ENCODE data around the gene AFAP1L1. TPM values are rescaled to one million over a fixed set of nuclear protein-coding genes. Genes with fewer than 3 reads are reported as not detected.

AFAP1L1 gene
- total RNA-seq, 1 experiment from 2014 or later, result 15.2 TPM

GRCh38 chr5:149358294-149358651 is 86.6 kb downstream of the AFAP1L1 start:
- ATAC-seq, result peak; percentile 37
- BruUV-seq (replicated peaks), result no TSS peak
- no peak for DNase-seq (ENCODE audit: low read depth, low spot score)
- Histone ChIP-seq H3K27me3 (ENCODE audit: control insufficient read depth, insufficient read depth, low read length) (no peaks in the 10 kb centered on the region), H3K9me3 (ENCODE audit: control insufficient read depth, insufficient read depth, low read depth, low read length) (no peaks in the 10 kb centered on the region), H3K4me1 (ENCODE audit: control insufficient read depth, insufficient read depth, low read length) (peaks cover 10% of the 10 kb centered on the region), H3K27ac (ENCODE audit: low read length) (peak overlapping the region; percentile 74), H3K4me3 (ENCODE audit: low read depth in 2 of 2, low read length in 2 of 2) (peak overlapping the region; percentile 72 to 82), H3K36me3 (ENCODE audit: control insufficient read depth, insufficient read depth, low read length) (peaks cover 8% of the 10 kb centered on the region)
- ChIA-PET CTCF (no interaction called here), POLR2A (no interaction called here)
- TF ChIP-seq TCF7L2 (IDR thresholded peaks at IDR 0.05; ENCODE audit: low read depth, low read length) (no peak), SIN3A (IDR thresholded peaks at IDR 0.05; ENCODE audit: borderline replicate concordance, insufficient read depth, low read depth, low read length) (no peak), CTCF (IDR thresholded peaks at IDR 0.05) (no peak), REST (IDR thresholded peaks at IDR 0.05; ENCODE audit: insufficient read depth in 1 of 2, low read depth in 2 of 2, low read length in 1 of 2) (no peak), POLR2AphosphoS5 (IDR thresholded peaks at IDR 0.05; ENCODE audit: low read depth, low read length) (no peak; the same call in 1 of the 2 replicates)
- intact Hi-C loops (cut with micrococcal nuclease; ENCODE audit: unreplicated experiment) (no loop called here), in situ Hi-C loops (cut with HindIII; ENCODE audit: low pct_unique_long_range_greater_than_20kb, low sequenced_read_pairs) (no loop called here)

GRCh38 chr5:149358868-149359495 is 87.3 kb downstream of the AFAP1L1 start:
- BruUV-seq (replicated peaks), result TSS peak; percentile 40
- DNase-seq (ENCODE audit: low read depth, low spot score) (no peak), ATAC-seq (no peak)
- POLR2A ChIA-PET, result interaction anchor here (0.7 kb wide), 1 partner anchor 32 kb away, joined by 3 read pairs; no protein-coding TSS in a partner anchor
- TF ChIP-seq POLR2AphosphoS5 (IDR thresholded peaks at IDR 0.05; ENCODE audit: low read depth, low read length) (no peak), CTCF (IDR thresholded peaks at IDR 0.05) (no peak), TCF7L2 (IDR thresholded peaks at IDR 0.05; ENCODE audit: low read depth, low read length) (no peak), SIN3A (IDR thresholded peaks at IDR 0.05; ENCODE audit: borderline replicate concordance, insufficient read depth, low read depth, low read length) (no peak), REST (IDR thresholded peaks at IDR 0.05; ENCODE audit: insufficient read depth in 1 of 2, low read depth in 2 of 2, low read length in 1 of 2) (no peak)
- Histone ChIP-seq H3K27ac (ENCODE audit: low read length) (no peak overlapping the region), H3K4me3 (ENCODE audit: low read depth in 2 of 2, low read length in 2 of 2) (no peak overlapping the region), H3K36me3 (ENCODE audit: control insufficient read depth, insufficient read depth, low read length) (peaks cover 3% of the 10 kb centered on the region), H3K27me3 (ENCODE audit: control insufficient read depth, insufficient read depth, low read length) (no peaks in the 10 kb centered on the region), H3K4me1 (ENCODE audit: control insufficient read depth, insufficient read depth, low read length) (peaks cover 10% of the 10 kb centered on the region), H3K9me3 (ENCODE audit: control insufficient read depth, insufficient read depth, low read depth, low read length) (no peaks in the 10 kb centered on the region)
- CTCF ChIA-PET, result no interaction called here
- in situ Hi-C loops (cut with HindIII; ENCODE audit: low pct_unique_long_range_greater_than_20kb, low sequenced_read_pairs), result no loop called here
- intact Hi-C loops (cut with micrococcal nuclease; ENCODE audit: unreplicated experiment), result no loop called here
